ENCODE data around the gene VPS33A.

The VPS33A gene

DNA sequence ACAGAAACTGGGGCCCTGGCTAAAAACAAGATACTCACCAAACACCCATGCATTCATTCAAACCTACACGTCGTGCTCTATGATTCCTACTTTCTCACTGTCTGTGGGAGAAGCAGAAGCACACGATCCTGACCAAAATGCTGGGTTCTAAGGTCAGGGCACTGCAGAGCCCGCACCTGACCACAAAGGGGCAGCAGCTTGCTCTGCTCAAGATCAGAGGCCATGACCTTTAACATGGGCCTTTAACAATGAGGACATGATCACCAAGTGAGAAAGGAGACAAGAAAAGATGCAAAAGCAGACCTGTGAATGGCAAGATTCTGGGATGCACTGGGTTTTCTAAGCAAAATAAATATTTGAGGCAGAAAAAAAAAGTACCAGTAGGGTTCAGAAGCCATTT is 40.1 kb upstream of the VPS33A start:
- no peak overlapping the region for H3K27ac ChIP-seq (replicated peaks)
- H3K4me3 ChIP-seq (replicated peaks; ENCODE audit: insufficient read depth, low read length), result no peak overlapping the region
- H3K27me3 ChIP-seq (ENCODE audit: insufficient read depth, poor library complexity, severe bottlenecking), result no peaks in the 10 kb centered on the region
- DNase-seq (ENCODE audit: low read depth in 1 of 2, low spot score in 1 of 2), result peak in 1 of 2 experiments; percentile 4
- TF ChIP-seq, protein P1, sequence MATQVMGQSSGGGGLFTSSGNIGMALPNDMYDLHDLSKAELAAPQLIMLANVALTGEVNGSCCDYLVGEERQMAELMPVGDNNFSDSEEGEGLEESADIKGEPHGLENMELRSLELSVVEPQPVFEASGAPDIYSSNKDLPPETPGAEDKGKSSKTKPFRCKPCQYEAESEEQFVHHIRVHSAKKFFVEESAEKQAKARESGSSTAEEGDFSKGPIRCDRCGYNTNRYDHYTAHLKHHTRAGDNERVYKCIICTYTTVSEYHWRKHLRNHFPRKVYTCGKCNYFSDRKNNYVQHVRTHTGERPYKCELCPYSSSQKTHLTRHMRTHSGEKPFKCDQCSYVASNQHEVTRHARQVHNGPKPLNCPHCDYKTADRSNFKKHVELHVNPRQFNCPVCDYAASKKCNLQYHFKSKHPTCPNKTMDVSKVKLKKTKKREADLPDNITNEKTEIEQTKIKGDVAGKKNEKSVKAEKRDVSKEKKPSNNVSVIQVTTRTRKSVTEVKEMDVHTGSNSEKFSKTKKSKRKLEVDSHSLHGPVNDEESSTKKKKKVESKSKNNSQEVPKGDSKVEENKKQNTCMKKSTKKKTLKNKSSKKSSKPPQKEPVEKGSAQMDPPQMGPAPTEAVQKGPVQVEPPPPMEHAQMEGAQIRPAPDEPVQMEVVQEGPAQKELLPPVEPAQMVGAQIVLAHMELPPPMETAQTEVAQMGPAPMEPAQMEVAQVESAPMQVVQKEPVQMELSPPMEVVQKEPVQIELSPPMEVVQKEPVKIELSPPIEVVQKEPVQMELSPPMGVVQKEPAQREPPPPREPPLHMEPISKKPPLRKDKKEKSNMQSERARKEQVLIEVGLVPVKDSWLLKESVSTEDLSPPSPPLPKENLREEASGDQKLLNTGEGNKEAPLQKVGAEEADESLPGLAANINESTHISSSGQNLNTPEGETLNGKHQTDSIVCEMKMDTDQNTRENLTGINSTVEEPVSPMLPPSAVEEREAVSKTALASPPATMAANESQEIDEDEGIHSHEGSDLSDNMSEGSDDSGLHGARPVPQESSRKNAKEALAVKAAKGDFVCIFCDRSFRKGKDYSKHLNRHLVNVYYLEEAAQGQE (IDR thresholded peaks at IDR 0.05; ENCODE audit: insufficient replicate concordance, low read depth), result no peak
- no peak for TF ChIP-seq CTCF (IDR thresholded peaks at IDR 0.05; ENCODE audit: insufficient read depth, low read length)
- no peak for TF ChIP-seq GABPA (IDR thresholded peaks at IDR 0.05; ENCODE audit: low read depth)

DNA sequence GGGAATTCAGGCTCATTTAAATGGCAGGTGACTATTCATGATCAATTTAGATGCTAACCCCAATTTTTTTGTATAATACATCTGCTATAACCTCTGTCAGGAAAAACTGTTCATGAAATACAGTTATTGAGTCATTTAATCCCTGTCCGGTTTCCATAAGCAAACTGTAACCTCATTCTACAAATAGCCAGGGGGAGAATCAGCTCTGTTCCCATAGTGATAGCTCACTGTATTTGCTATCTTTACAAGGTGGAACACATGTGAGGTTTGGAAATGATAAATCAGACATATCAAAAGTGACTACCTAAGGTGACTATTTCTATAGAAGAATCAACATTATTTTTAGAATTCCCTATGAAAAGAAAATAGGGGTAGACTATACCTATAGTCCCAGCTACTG is 38.6 kb upstream of the VPS33A start:
- DNase-seq (ENCODE audit: low read depth in 1 of 2, low spot score in 1 of 2), result no peak
- H3K4me3 ChIP-seq (replicated peaks; ENCODE audit: insufficient read depth, low read length), result no peak overlapping the region
- TF ChIP-seq, protein P1 (IDR thresholded peaks at IDR 0.05; ENCODE audit: insufficient replicate concordance, low read depth), result no peak
- TF ChIP-seq CTCF (IDR thresholded peaks at IDR 0.05; ENCODE audit: insufficient read depth, low read length), result no peak
- TF ChIP-seq SPI1 (IDR thresholded peaks at IDR 0.05; ENCODE audit: borderline replicate concordance, low read depth), result no peak
- TF ChIP-seq POLR2AphosphoS5 (IDR thresholded peaks at IDR 0.05; ENCODE audit: low read depth), result no peak
- TF ChIP-seq GABPA (IDR thresholded peaks at IDR 0.05; ENCODE audit: low read depth), result no peak
- no peaks in the 10 kb centered on the region for H3K27me3 ChIP-seq (ENCODE audit: insufficient read depth, poor library complexity, severe bottlenecking)
- H3K27ac ChIP-seq (replicated peaks), result no peak overlapping the region

DNA sequence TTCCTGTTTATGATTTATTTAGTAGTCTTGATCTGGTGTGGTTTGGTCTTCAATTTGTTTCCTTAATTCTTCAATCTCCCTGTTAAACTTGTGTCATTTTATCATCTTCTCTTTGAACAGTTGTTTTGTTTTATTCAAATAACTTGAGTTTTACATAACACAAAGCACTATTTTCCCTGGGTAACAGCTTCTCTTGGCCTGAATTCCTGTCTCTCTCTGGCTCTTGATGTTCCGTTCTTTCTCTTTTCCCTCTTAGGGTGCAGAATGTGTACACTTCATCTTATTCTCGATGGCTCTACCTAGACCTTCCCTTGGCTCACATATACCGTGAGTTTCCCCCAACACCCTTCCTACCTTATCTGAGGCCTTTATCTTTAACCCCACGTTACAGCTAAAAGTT is 36.8 kb upstream of the VPS33A start:
- Histone ChIP-seq H3K27ac (replicated peaks) (no peak overlapping the region), H3K4me3 (replicated peaks; ENCODE audit: insufficient read depth, low read length) (no peak overlapping the region), H3K27me3 (ENCODE audit: insufficient read depth, poor library complexity, severe bottlenecking) (no peaks in the 10 kb centered on the region)
- DNase-seq (ENCODE audit: low read depth in 1 of 2, low spot score in 1 of 2), result no peak
- TF ChIP-seq CTCF (IDR thresholded peaks at IDR 0.05; ENCODE audit: insufficient read depth, low read length), result no peak

DNA sequence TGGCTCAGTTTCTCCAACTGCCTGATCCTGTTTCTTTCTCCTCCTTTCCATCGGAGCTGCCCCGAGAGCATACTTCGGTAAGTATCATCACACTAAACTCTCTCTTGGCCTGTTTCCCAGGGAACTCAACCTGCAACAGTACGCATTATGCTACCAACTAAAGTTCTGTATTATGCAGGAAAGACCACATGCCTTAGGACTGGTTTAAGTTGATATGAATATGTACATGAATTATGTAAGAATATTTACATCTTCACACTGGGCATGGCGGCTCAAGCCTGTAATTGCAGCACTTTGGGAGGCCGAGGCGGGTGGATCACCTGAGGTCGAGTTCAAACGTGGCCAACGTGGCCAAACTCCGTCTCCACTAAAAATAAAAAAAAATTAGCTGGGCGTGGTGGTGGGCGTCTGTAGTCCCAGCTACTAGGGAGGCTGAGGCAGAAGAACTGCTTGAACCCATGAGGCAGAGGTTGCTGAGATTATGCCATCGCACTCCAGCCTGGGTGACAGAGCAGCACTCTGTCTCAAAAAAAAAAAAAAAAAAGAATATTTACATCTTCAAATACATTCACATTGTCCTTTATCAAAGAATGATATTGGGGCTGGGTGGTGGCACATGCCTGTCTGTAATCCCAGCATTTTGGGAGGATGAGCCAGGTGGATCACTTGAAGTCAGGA is 31.9 kb upstream of the VPS33A start:
- no peaks in the 10 kb centered on the region for H3K27me3 ChIP-seq (ENCODE audit: insufficient read depth, poor library complexity, severe bottlenecking)
- no peak for DNase-seq (ENCODE audit: low read depth in 1 of 2, low spot score in 1 of 2)
- no peak for TF ChIP-seq SPI1 (IDR thresholded peaks at IDR 0.05; ENCODE audit: borderline replicate concordance, low read depth)
- TF ChIP-seq, protein P1 (IDR thresholded peaks at IDR 0.05; ENCODE audit: insufficient replicate concordance, low read depth), result no peak
- no peak for TF ChIP-seq GABPA (IDR thresholded peaks at IDR 0.05; ENCODE audit: low read depth)
- no peak for TF ChIP-seq CTCF (IDR thresholded peaks at IDR 0.05; ENCODE audit: insufficient read depth, low read length)
- TF ChIP-seq POLR2AphosphoS5 (IDR thresholded peaks at IDR 0.05; ENCODE audit: low read depth), result no peak

More for the DNA sequence above, 31.9 kb upstream of the VPS33A start:
- Histone ChIP-seq H3K27ac (replicated peaks) (no peak overlapping the region), H3K4me3 (replicated peaks; ENCODE audit: insufficient read depth, low read length) (no peak overlapping the region)
